Activated naive CD8-positive, alpha-beta T cell treated with anti-CD3 and anti-CD28 coated beads, Interleukin-2, amount 10 ng/mL, durations not matched to agents 7 days and 5 days (primary cell): Measurements from ENCODE around the gene HMGCL. TPM values are rescaled to one million over a fixed set of nuclear protein-coding genes. Genes with fewer than 3 reads are reported as not detected.
"Not testable (repeated sequence)": the region's sequence is repeated elsewhere in the genome, so short reads cannot be mapped to it uniquely, and the experiment has no call there.

Source experiments
- ATAC-seq: fragments of 150-1000 bp; cut with Tn5 transposase; one replicate; pipeline ENCODE4 v1.10.0; 2021; ENCODE audit warnings: low read depth, moderate library complexity
- POLR2A ChIA-PET: fragments of 350-600 bp; sonication (Branson Sonifier 250); formaldehyde crosslinking; loops from one replicate; lab custom pipeline; 2021; ENCODE audit warnings: antibody characterized with exemption; lab: Charles Lee
- DNase-seq: peaks from one replicate; pipeline ENCODE4 v3.0.0; 2021
- H3K27ac Mint-ChIP-seq: one replicate; pipeline ENCODE4 v1.8.0; 2022; ENCODE audit warnings: mild to moderate bottlenecking, mixed read lengths
- H3K27me3 Mint-ChIP-seq: one replicate; pipeline ENCODE4 v1.8.0; 2022; ENCODE audit warnings: mild to moderate bottlenecking, moderate library complexity, mixed read lengths
- H3K36me3 Mint-ChIP-seq: one replicate; pipeline ENCODE4 v1.8.0; 2021; ENCODE audit warnings: mild to moderate bottlenecking, mixed read lengths
- H3K4me1 Mint-ChIP-seq: one replicate; pipeline ENCODE4 v1.8.0; 2021; ENCODE audit warnings: mixed read lengths
- H3K4me3 Mint-ChIP-seq: one replicate; pipeline ENCODE4 v1.8.0; 2022; ENCODE audit warnings: mild to moderate bottlenecking, moderate library complexity, mixed read lengths
- H3K9me3 Mint-ChIP-seq: one replicate; pipeline ENCODE4 v1.8.0; 2021; ENCODE audit warnings: mixed read lengths
- total RNA-seq, 2 experiments: library from RNA; stranded (reverse); gene quantifications; one replicate each; pipeline ENCODE4 v1.2.3, GENCODE V29; 2021

The HMGCL gene
- total RNA-seq, 2 experiments from 2014 or later: 35.4 to 37.2 TPM

GRCh38 chr1:23801338-23801748, 23.9 kb downstream of the HMGCL start:
- H3K27ac Mint-ChIP-seq: peak overlapping the region; percentile 80
- no peak for ATAC-seq
- H3K27me3 Mint-ChIP-seq: no peaks in the 10 kb centered on the region
- H3K9me3 Mint-ChIP-seq: no peaks in the 10 kb centered on the region
- DNase-seq: no peak
- peaks cover 17% of the 10 kb centered on the region for H3K4me1 Mint-ChIP-seq
- peak overlapping the region; percentile 99 for H3K4me3 Mint-ChIP-seq
- no peaks in the 10 kb centered on the region for H3K36me3 Mint-ChIP-seq
- POLR2A ChIA-PET: interaction anchor here (0.8 to 3.9 kb wide), 10 partner anchors 9 to 158 kb away, joined by 3 to 50 read pairs (median 6); partner anchors contain the start of genes HMGCL, LYPLA2, PITHD1 and PNRC2

GRCh38 chr1:23800400-23801337, 24.6 kb downstream of the HMGCL start, which contains the start of gene GALE:
GALE (minus strand) TSS chr1:23800754; CDS start chr1:23799007, 1,747 bp downstream.
- peaks cover 17% of the 10 kb centered on the region for H3K4me1 Mint-ChIP-seq
- H3K4me3 Mint-ChIP-seq: peak within 1 kb of the TSS; percentile 99
- no peaks in the 10 kb centered on the region for H3K27me3 Mint-ChIP-seq
- H3K9me3 Mint-ChIP-seq: no peaks in the 10 kb centered on the region
- H3K27ac Mint-ChIP-seq: peak within 1 kb of the TSS; percentile 92
- ATAC-seq: peak; percentile 89
- peak; percentile 97 for DNase-seq
- H3K36me3 Mint-ChIP-seq: no peaks in the 10 kb centered on the region
- POLR2A ChIA-PET: interaction anchor here (0.8 to 3.9 kb wide), 15 partner anchors 9 to 179 kb away, joined by 3 to 50 read pairs (median 5); partner anchors contain the start of genes HMGCL, LYPLA2, PITHD1 and PNRC2

- POLR2A ChIA-PET: interaction anchor here (0.6 to 3.9 kb wide), 14 partner anchors 8 to 180 kb away, joined by 3 to 50 read pairs (median 4); partner anchors contain the start of genes HMGCL, LYPLA2, PITHD1 and PNRC2
- Mint-ChIP-seq H3K27me3 (no peaks in the 10 kb centered on the region), H3K36me3 (peaks cover 2% of the 10 kb centered on the region), H3K4me3 (peak overlapping the region; percentile 99), H3K4me1 (peaks cover 17% of the 10 kb centered on the region), H3K27ac (peak overlapping the region; percentile 92), H3K9me3 (no peaks in the 10 kb centered on the region)
- DNase-seq (peak; percentile 55), ATAC-seq (peak; percentile 11)
Measured at GRCh38 chr1:23799570-23800399, 25.4 kb downstream of the HMGCL start.

- Mint-ChIP-seq H3K4me3 (peak overlapping the region; percentile 99), H3K36me3 (peaks cover 4% of the 10 kb centered on the region), H3K9me3 (no peaks in the 10 kb centered on the region), H3K4me1 (peaks cover 17% of the 10 kb centered on the region), H3K27me3 (no peaks in the 10 kb centered on the region), H3K27ac (peak overlapping the region; percentile 92)
- DNase-seq (no peak), ATAC-seq (no peak)
- POLR2A ChIA-PET: interaction anchor here (0.6 to 3.9 kb wide), 12 partner anchors 8 to 181 kb away, joined by 3 to 50 read pairs (median 4); partner anchors contain the start of genes HMGCL, LYPLA2, PITHD1 and PNRC2
Measured at GRCh38 chr1:23799255-23799569, 26.0 kb downstream of the HMGCL start.

GRCh38 chr1:23798662-23799142, 26.5 kb downstream of the HMGCL start:
- peak overlapping the region; percentile 99 for H3K4me3 Mint-ChIP-seq
- H3K9me3 Mint-ChIP-seq: no peaks in the 10 kb centered on the region
- peaks cover 17% of the 10 kb centered on the region for H3K4me1 Mint-ChIP-seq
- peaks cover 4% of the 10 kb centered on the region for H3K36me3 Mint-ChIP-seq
- ATAC-seq: no peak
- POLR2A ChIA-PET: interaction anchor here (0.6 to 3.9 kb wide), 11 partner anchors 7 to 181 kb away, joined by 3 to 50 read pairs (median 4); partner anchors contain the start of genes LYPLA2, PITHD1, PNRC2 and SRSF10
- H3K27me3 Mint-ChIP-seq: no peaks in the 10 kb centered on the region
- DNase-seq: no peak
- peak overlapping the region; percentile 16 for H3K27ac Mint-ChIP-seq

GRCh38 chr1:23797478-23798448, 27.5 kb downstream of the HMGCL start:
- DNase-seq (no peak), ATAC-seq (no peak)
- no peak overlapping the region for H3K27ac Mint-ChIP-seq
- H3K27me3 Mint-ChIP-seq: no peaks in the 10 kb centered on the region
- POLR2A ChIA-PET: interaction anchor here (0.5 to 3.0 kb wide), 6 partner anchors 8 to 157 kb away, joined by 3 to 17 read pairs (median 3); partner anchors contain the start of gene PITHD1
- peaks cover 20% of the 10 kb centered on the region for H3K4me1 Mint-ChIP-seq
- H3K36me3 Mint-ChIP-seq: peaks cover 4% of the 10 kb centered on the region
- H3K4me3 Mint-ChIP-seq: no peak overlapping the region
- H3K9me3 Mint-ChIP-seq: no peaks in the 10 kb centered on the region

GRCh38 chr1:23796466-23797271, 28.6 kb downstream of the HMGCL start:
- H3K9me3 Mint-ChIP-seq: no peaks in the 10 kb centered on the region
- no peak overlapping the region for H3K27ac Mint-ChIP-seq
- peaks cover 4% of the 10 kb centered on the region for H3K36me3 Mint-ChIP-seq
- ATAC-seq (no peak), DNase-seq (no peak)
- H3K4me1 Mint-ChIP-seq: peaks cover 20% of the 10 kb centered on the region
- H3K4me3 Mint-ChIP-seq: no peak overlapping the region
- POLR2A ChIA-PET: interaction anchor here (0.5 kb wide), 2 partner anchors 29 to 42 kb away, joined by 3 read pairs; partner anchors contain the start of gene HMGCL
- H3K27me3 Mint-ChIP-seq: no peaks in the 10 kb centered on the region

GRCh38 chr1:23795676-23796465, 29.4 kb downstream of the HMGCL start:
- POLR2A ChIA-PET: no interaction called here
- Mint-ChIP-seq H3K36me3 (peaks cover 10% of the 10 kb centered on the region), H3K27ac (no peak overlapping the region), H3K27me3 (no peaks in the 10 kb centered on the region), H3K4me3 (no peak overlapping the region), H3K4me1 (peaks cover 22% of the 10 kb centered on the region), H3K9me3 (no peaks in the 10 kb centered on the region)
- ATAC-seq (no peak), DNase-seq (no peak)

GRCh38 chr1:23794732-23795182, 30.5 kb downstream of the HMGCL start:
- H3K36me3 Mint-ChIP-seq, H3K4me3 Mint-ChIP-seq, H3K27ac Mint-ChIP-seq, ATAC-seq, H3K9me3 Mint-ChIP-seq, H3K27me3 Mint-ChIP-seq, POLR2A ChIA-PET, DNase-seq: not testable (repeated sequence)
- peaks cover 20% of the 10 kb centered on the region for H3K4me1 Mint-ChIP-seq

- H3K27ac Mint-ChIP-seq: no peak overlapping the region
- peaks cover 10% of the 10 kb centered on the region for H3K36me3 Mint-ChIP-seq
- DNase-seq (no peak), ATAC-seq (no peak)
- POLR2A ChIA-PET: interaction anchor here (0.7 kb wide), 1 partner anchor 165 kb away, joined by 3 read pairs; the partner anchor contains the start of gene PNRC2
- no peak overlapping the region for H3K4me3 Mint-ChIP-seq
- H3K27me3 Mint-ChIP-seq: no peaks in the 10 kb centered on the region
- no peaks in the 10 kb centered on the region for H3K9me3 Mint-ChIP-seq
- H3K4me1 Mint-ChIP-seq: peaks cover 17% of the 10 kb centered on the region
Measured at GRCh38 chr1:23793861-23794731, 31.1 kb downstream of the HMGCL start.
